Stimulated activated CD8-positive, alpha-beta memory T cell treated with anti-CD3 and anti-CD28 coated beads, Interleukin-7, amount 100 ng/mL, for 4 hours (primary cell): ENCODE data around the gene DNAH2.

Experiments
- DNase-seq, 2 donors: peaks; one replicate each; pipeline ENCODE4 v3.0.0-alpha.2; 2020; ENCODE audit warnings: low read depth in 2 of 2

DNAH2 gene

GRCh38 chr17:7727886-7728285, 10.3 kb downstream of the DNAH2 start:
- no peak for DNase-seq

GRCh38 chr17:7729816-7730215, 12.3 kb downstream of the DNAH2 start:
- DNase-seq, result no peak

- no peak for DNase-seq
Measured at GRCh38 chr17:7732981-7733539, 15.5 kb downstream of the DNAH2 start.

GRCh38 chr17:7737601-7738000, 20.1 kb downstream of the DNAH2 start:
- DNase-seq, result no peak

- no peak for DNase-seq
Measured at GRCh38 chr17:7739746-7740145, 22.2 kb downstream of the DNAH2 start.

GRCh38 chr17:7740481-7741001, 23.0 kb downstream of the DNAH2 start:
- no peak for DNase-seq

- no peak for DNase-seq
Measured at GRCh38 chr17:7742729-7743128, 25.2 kb downstream of the DNAH2 start.

- no peak for DNase-seq
Measured at GRCh38 chr17:7744416-7744815, 26.9 kb downstream of the DNAH2 start.

GRCh38 chr17:7745748-7746470, 28.4 kb downstream of the DNAH2 start:
- no peak for DNase-seq

GRCh38 chr17:7747635-7748071, 30.1 kb downstream of the DNAH2 start:
- no peak for DNase-seq

- DNase-seq, result no peak
Measured at GRCh38 chr17:7748076-7748775, 30.7 kb downstream of the DNAH2 start.

GRCh38 chr17:7750321-7750821, 32.8 kb downstream of the DNAH2 start:
- no peak for DNase-seq

GRCh38 chr17:7754656-7755055, 37.1 kb downstream of the DNAH2 start:
- no peak for DNase-seq

GRCh38 chr17:7755095-7755890, 37.7 kb downstream of the DNAH2 start:
- DNase-seq, result no peak

- DNase-seq, result no peak
Measured at GRCh38 chr17:7756968-7757367, 39.4 kb downstream of the DNAH2 start.

GRCh38 chr17:7763919-7764318, 46.4 kb downstream of the DNAH2 start:
- DNase-seq, result no peak

GRCh38 chr17:7767004-7767403, 49.5 kb downstream of the DNAH2 start:
- no peak for DNase-seq

GRCh38 chr17:7767405-7768021, 50.0 kb downstream of the DNAH2 start:
- no peak for DNase-seq

- DNase-seq, result no peak
Measured at GRCh38 chr17:7769854-7770253, 52.3 kb downstream of the DNAH2 start.

- no peak for DNase-seq
Measured at GRCh38 chr17:7774055-7774521, 56.5 kb downstream of the DNAH2 start.

- no peak for DNase-seq
Measured at GRCh38 chr17:7775051-7775450, 57.5 kb downstream of the DNAH2 start.
